Bone marrow (tissue), 2 donors: ENCODE measurements around the gene GIT2.
A peak's percentile ranks its signal among the peaks of the same experiment; 100 is the strongest.
"Not testable (repeated sequence)": the region's sequence is repeated elsewhere in the genome, so short reads cannot be mapped to it uniquely, and the experiment has no call there.

ENCODE experiments used
- DNase-seq, 2 donors: peaks; one replicate each; lab custom pipeline; 2025; lab: John Stamatoyannopoulos, UW

GIT2 gene

DNA sequence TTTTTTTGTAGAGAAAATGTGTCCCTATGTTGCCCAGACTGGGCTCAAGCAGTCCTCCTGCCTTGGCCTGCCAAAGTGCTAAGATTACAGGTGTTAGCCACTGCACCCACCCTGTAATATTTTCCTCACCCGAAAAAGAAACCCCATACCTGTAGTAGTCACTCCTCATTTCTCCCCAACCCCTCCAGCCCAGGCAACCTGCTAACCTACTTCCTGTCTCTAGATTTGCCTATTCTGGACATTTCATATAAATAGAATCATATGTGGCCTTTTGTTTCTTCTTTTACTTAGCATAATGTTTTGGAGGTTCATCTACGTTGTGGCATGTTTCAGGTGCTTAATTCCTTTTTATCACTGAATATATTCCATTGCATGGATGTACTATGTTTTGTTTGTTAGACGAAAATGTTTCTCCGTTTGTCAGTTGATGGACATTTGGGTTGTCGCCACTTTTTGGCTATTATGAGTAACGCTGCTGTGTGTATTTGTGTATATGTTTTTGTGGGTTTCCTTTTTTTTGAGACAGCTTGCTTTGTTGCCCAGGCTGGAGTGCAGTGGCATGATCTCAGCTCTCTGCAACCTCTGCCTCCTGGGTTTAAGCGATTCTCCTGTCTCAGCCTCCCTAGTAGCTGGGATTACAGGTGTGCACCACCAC lies 9.3 kb upstream of the GIT2 start:
- DNase-seq = no peak

DNA sequence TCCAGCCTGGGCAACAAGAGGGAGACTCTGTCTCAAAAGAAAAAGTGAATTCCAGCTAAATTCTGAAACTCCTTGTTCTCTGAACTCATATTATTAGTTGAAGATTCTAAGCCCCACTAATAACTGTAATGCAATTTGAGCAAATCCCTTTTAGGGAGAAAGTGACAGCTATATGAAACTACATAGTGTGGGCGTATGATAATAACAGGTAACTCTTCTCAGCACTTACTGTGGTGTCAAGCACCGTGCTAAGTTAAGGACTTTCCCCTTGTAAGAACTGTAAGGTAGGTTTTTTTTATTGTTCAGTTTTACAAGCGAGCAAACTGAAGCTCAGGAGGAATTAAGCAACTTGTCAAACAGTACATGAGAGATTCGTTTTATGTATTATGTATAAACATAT lies 8.4 kb upstream of the GIT2 start:
- no peak for DNase-seq

DNA sequence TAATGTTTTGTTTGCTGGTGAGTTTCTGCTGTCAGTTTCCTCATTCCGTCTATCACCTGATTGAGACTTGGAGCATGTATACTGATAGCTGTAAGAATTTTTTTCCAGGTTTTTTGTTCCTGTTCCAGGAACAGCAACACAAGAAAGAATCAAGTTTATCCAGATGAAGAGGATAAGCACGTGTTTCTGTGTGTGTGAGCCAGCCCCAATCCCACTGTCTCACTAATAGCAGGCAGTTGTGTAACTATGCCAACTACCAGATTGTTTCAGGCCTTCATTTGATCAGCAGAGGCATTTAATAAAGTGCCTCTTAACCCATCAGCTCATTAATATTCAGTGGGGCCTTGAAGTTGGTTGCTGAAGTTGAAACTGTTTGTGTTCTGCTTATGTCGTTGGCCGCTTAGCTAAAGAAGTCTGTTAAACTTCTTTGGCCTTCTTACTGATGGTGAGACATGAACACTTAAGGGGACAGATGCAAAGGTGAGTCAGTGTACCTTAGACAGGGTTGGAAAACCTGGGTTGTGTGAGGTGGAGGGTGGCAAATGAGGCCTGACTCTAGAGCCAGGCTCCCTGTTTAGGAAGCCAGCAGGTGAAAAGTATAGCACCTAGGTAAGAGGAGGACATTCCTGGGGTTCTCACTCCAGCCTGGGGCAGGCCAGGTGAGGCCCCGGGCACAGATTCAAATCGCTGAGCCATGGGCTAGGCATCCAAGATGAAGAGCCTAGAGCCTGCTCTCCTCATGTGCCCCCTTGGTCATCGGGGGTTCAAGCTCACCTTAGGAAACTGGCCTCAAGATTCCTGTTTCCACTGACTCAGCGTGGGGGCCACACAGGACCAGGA lies 6.7 kb upstream of the GIT2 start:
- DNase-seq = no peak

DNA sequence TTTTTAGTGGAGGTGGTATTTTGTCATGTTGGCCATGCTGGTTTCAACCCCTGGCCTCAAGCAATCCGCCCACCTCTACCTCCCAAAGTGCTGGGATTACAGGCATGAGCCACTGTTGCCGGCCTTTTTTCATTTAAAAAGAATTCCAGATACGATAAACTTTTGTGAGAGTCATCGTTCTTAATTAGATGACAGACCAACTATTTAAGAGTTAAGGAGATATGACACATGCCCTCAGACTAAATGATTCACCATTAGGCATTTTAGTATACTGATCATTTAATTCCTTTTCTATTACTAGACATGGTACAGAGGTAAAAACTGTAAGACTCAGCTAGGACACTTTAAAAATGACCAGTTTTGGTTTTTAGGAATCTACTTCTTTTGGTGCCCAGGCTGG lies 5.4 kb upstream of the GIT2 start:
- no peak for DNase-seq

DNA sequence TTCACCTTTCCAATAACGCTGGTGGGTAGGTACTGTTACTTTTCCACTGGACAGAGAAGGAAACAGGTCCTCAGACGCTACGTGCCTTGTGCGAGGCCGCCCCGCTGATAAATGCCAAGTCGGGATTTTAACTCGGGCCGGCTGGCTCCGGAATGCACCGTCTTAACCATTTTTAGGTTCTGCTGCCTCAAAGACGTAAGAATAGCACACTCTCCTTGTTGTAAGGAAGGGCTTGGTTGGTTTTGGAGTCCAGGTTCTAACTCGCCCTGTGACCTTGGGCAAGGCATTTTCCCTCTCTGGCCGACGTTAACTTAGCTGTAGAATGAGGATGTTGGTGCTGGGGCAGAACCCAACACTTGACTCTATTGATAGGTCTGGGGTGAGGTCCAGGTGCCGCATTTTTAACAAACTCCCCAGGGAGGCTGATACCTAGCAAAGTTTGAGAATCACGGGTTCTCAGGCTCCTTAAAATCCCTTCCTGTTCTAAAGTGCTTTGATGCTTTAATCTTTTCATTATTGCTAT lies 3.9 kb upstream of the GIT2 start:
- no peak for DNase-seq

DNA sequence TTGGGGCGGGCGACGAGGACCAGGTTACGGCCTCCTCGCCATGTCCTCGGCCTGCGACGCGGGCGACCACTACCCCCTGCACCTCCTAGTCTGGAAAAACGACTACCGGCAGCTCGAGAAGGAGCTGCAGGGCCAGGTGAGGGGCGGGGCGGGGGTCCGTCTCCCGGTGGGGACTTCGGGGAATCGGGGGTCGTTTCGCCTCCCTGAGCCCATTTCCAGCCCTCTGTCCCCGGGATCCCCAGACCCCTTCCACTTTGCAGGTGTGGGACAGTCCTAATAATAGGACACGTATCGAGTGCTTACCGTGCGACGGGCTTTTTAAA lies 3.4 kb upstream of the GIT2 start:
- DNase-seq = no peak

DNA sequence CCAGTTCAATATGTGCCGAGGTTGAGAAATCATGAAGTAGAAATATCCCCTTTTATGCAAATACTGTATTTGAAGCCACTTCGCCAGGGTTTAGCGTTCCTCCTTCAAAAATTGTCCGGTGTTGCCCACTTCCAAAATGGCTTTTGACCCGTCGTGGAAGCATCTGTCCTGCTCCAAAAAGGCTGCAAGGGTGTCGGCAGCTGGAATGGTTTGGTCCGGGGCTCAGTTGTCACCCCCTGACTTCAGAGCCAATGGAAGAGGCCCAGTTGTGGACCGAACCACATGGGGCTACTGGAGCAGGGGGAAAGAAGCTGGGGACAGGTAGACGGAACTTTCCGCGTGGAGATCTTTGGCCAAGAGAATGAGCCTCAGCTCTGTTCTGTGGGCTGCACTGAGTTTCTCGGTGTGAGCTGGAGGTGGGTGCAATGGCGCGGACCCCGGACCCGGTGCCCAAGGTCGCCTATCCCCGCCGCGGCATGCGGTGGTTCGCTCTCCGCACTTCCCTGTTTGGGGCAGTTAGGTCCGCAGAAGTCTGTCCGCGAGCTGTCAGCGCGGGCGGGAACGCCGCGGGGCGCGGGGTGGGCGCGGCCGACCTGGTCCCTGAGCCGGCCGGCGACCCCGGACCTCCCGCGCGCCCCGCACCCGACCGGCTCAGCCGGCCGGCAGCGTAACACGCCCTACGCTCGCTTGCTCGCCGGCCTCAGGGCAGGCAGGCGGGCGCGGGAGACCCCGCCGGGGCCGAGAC lies 2.9 kb upstream of the GIT2 start, which contains the start of gene ANKRD13A:
TSS of gene ANKRD13A (plus strand) at position 527 of the 745 bp plus-strand sequence. CDS start 259 bp downstream, outside the sequence.
- peak; percentile 94 to 95 for DNase-seq

DNA sequence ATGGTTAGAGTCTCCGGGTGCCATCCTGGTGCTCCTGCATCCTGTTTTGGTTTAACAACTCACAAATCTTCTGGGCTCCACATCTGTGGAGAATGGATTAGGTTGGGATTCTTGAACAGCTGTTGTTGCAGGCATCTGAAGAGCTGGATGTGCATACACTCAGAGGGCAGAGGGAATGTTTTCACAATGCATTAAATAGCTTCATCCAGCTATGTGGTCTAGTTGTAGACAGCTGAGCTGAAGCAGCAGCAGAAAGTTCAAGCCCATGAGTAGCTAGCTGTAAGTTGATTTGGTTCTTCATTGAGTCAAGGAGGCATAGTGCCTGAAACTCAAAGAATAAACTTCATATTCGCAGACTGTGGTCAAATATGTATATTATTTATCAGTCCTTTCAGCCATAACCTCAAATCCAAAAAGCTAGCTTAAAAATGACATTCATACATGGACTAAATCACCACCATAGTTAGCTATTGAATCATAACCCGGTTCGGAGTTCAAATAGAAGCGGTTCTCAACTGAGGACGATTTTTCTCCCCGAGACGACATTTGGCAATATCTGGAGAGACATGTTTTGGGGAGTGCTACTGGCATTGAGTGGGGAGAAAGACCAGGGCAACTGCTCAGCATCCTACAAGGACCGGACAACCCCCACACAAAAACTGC lies 2.2 kb upstream of the GIT2 start:
- no peak for DNase-seq

DNA sequence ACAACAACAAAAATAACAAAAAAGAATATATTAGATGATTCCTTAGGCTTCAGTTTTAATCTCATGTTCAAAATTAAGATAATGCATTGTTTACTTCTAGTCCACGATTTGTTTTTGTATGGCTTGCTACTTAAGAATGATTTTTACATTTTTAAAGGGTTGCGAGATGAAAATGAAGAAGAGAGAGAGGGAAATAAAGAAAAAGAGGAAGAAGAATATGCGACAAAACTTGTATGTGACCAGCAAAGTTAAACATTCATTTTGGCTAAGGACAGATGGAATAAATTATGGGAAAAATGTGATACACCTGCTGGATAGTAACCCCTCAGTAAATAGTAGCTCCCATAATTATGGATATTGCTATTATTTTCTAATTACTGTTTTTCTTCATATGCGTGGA lies 1.2 kb upstream of the GIT2 start:
- DNase-seq = no peak

DNA sequence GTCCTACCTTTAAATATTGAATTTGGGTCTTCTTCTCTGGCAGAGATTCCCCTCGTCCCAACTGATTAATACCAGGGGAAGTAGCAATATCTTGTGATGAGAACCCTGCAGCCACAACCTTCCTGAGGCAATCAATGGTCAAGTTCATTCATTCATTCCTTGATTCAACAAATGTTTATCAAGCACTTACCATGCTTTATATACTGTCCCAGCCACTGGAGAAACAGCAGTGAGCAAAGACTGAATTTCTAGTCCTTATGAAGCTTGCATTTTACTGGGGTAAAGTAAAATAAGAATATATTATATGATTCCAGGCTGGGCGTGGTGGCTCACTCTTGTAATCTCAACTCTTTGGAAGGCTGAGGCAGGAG lies 300 bp upstream of the GIT2 start:
- no peak for DNase-seq

DNA sequence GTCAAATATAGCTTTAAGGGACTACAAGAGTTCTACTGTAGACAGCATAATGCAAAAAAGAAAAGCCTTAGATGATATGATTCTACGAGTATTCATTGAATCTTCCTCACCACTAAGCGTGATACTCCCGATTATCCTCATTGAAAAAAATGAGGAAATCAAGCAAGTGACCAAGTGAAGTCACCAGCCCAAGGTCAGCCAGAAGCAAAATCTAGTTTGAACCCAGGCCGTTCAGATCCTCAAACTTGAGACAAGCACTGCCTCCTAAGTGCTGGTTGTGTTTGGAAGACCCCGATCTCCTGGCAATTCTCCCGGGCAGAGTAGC lies 845 bp downstream of the GIT2 start:
- no peak for DNase-seq

DNA sequence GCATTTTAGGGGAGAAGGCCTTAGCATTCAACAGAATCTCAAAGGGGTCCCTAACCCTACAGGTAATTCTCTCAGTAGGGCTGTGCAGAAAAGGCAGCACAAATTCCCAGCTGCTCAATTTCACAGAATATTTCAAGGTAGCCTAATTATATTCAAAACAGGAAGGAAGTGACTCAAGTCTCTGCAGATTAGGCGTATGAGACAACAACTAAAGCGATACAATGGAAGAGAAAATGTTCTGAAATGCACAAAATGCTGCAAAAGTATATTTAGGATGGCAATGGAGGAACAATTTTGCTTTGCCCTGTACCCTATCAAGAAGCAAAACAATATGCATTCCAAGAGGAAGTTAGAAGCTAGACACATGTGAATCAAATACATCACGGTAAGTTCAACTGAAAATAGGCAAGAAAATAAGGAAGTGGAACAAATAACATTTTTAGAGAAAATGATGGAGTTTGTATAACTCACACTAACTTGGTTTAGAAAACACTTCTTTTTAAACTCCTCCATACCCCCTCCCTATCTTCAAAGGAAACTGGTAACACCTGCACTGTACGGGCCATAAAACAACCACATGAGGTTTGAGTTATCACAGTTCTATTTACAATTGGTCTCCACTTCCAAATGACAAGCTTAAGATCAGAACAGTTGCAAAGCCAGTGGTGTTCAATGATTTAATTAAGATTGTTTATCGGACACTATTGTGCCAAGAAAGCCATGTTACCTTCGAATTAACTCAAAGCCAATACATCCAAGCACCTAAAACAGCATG lies 1.6 kb downstream of the GIT2 start:
- DNase-seq = peak in 1 of 2 donors; percentile 68

DNA sequence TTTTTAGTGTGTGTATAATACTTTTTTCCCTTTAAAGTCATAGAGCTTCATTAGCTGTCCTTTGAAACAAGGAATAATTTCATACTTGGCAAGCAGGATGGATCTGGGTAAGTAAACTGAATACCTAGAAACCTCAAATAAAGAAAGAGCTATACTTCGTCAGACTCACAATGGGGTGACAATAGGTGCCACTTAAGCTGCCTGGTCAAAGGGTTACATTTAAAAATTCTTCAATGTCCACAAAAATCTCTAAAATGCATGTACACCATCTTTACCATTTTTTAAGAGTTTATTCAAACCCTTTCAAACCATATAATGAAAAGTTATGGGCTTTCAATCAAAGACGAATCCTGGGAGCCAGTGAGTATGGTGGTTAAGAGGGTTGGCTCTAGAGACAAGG lies 3.1 kb downstream of the GIT2 start:
- DNase-seq = no peak

DNA sequence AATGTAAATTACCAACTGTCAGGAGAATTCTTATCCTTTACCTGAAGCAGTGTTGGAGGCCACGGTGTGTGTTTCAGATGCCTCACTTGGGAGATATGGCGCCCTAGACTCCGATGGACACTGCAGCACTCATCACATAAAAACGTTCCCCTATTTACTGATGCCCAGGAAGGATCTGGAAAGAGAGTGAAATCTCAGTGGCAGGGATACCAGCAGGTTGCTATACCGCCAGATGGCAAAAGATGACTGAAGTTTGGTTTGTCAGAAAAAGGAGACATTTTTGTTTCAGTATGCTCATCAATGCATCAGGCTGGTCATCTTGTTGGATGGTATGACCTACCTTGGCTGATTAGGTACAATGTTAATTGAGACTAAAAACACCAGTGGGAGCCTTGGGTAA lies 4.6 kb downstream of the GIT2 start:
- DNase-seq = no peak

DNA sequence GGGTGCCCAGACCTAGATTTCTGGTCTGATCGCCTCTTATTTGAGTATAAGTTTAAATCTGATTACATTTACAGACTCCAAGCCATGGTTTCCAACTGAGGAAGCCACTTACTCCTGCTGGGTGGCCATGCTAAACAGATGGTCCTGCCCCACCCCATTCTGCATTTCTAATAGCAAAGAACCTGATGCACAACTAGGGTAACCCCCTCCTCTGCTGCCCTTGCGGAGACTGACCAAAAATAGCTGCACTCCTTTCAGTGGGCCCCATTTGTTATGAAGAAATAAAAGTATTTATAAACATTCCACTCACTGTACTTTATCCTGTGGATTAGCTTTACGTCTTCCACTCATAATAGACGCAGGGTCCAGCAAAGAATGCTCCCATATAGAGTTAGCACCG lies 6.8 kb downstream of the GIT2 start:
- no peak for DNase-seq

DNA sequence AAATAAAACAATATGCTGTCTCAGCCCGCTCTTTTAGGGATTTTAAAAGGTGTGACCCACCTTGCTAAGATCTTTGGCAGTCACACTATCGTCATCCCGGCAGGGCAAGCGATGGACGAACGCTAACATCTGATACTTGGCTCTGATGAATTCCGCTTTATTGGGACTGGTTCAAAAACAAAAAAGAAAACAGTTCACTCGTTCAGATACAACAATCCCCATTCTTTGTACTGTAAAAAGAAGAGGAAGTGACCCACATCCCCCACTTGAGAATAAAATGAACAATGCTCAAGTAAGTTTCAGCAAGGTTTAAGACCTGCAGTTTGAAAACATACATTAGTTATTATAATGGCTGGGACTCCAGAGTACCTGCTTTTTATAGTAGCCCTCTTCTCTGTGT lies 7.3 kb downstream of the GIT2 start:
- DNase-seq = no peak

DNA sequence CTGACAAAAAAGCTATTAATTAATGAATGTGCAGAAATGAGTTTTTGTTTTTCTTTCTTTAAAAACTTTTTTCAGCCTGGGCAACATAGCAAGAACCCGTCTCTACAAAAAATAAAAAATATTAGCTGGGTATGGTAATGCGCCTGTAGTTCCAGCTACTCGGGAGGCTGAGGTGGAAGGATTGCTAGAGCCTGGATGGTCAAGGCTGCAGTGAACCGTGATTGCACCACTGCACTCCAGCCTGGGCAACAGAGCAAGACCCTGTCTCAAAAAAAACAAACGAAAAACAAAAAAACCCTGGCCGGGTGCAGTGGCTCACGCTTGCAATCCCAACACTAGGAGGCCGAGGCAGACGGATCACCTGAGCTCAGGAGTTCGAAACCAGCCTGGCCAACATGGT lies 7.9 kb downstream of the GIT2 start:
- DNase-seq = no peak

DNA sequence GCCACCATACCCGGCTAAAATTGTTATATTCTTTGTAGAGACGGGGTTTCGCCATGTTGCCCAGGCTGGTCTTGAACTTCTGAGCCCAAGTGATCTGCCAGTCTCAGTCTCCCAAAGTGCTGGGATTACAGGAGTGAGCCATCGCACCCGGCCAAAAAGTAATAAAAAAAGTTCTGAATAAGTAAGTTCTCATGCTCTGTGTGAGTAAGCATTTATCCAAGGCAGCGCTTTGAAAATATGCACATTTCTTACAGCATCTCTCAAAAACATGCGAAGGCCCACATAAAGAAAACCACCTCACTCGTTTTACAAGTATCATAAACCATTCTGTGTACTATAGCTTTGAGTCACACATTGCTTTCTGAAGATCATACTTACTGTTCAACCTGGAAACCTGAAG lies 8.6 kb downstream of the GIT2 start:
- no peak for DNase-seq

DNA sequence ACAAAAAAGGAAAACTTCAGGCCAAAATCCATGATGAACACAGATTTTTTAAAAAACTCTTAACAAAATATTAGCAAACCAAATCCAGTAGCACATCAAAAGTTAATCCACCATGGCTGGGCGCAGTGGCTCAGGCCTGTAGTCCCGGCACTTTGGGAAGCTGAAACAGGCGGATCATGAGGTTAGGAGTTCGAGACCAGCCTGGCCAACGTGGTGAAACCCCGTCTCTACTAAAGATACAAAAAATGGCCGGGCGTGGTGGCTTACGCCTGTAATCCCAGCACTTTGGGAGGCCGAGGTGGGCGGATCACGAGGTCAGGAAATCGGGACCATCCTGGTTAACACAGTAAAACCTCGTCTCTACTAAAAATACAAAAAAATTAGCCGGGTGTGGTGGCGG lies 9.9 kb downstream of the GIT2 start:
- DNase-seq = not testable (repeated sequence)

DNA sequence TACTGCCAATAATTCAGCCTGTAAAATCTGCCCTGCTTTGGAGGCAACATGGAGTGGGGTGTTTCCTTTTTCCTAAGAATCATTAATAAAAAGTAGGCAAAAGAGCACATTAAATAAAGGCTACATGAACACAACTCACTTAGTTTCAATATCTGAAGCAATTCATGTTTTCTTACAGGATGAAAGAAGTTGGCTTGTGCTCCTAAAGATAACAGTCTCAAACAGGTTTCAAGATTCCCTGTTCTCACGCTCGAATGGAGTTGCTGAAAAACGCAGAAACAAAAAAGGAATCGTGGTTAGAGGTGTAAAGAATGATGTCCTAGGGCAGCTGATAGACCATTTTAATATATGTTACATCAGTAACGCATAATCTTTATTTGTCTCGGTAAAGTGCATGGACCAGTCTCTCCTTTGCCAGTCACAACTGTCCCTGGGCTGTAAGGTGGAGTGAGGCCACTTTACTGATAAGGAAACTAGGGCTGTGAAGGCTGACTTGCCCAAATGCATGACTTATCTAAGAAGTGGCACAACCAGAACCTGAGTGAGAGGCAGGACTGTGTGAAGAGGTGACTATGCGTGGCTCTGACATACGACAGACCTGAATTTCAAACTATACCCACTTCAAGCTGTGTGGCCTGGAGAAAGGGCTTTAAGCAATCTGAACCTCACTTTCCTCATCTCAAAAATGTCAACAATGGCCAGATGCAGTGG lies 12.6 kb downstream of the GIT2 start:
- no peak for DNase-seq

DNA sequence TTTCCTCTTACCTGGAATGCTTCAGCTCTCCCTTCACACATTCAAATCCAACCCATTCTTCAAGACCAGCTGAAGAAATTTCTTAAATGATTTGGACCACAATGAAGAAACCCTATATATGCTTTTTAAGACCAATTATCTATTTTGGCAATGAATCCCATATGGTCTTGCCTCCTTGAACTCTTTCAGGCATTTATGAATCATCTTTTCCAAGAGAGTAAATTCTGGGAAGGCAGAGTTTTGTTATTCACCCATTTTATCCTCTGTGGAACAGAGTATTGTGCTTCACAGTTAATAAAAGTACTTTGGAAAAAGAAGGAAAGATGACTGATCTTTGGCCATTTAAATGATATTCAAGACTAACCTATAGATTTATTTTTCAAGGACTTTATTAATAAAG lies 14.0 kb downstream of the GIT2 start:
- no peak for DNase-seq
